Stimulated activated CD8-positive, alpha-beta memory T cell treated with anti-CD3 and anti-CD28 coated beads, Interleukin-4, amount 100 ng/mL, for 4 hours (primary cell): Measurements from ENCODE around the gene CCM2.
A peak's percentile ranks its signal among the peaks of the same experiment; 100 is the strongest.

ENCODE experiments used
- DNase-seq, 2 donors: peaks; one replicate each; pipeline ENCODE4 v3.0.0-alpha.2; 2020; ENCODE audit warnings: low read depth in 2 of 2, low spot score in 1 of 2

The CCM2 gene

DNA sequence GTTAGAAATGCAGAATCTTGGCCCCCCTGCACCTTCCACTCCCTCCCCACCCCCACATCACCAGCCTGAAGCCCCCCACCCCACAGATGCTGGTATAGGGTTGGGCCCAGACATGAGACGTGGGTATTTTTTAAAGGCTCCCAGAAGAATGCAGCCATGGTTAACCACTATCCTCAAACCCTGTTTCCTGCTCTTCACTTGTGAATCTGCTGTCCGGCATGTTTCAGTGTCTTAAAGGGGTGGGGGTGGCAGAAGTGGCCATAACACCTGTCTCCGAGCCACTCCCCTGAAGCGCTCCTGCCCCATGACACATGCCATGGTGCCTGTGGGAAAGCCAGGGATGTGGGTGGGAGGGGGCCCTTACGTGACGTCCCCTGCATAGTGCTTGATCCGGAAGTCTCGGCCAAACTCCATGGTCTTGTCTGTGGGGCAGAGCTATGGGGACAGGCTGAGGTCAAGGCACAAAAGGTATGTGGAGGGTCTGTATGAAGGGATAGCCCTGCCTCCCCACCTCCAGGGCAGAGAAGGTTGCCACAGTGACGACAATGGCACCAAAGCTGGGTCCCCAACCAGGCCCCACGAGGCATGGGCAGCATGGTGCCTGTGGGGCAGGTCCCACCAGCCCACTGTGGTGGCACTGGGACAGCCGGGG lies 30.8 kb upstream of the CCM2 start:
- DNase-seq = no peak

DNA sequence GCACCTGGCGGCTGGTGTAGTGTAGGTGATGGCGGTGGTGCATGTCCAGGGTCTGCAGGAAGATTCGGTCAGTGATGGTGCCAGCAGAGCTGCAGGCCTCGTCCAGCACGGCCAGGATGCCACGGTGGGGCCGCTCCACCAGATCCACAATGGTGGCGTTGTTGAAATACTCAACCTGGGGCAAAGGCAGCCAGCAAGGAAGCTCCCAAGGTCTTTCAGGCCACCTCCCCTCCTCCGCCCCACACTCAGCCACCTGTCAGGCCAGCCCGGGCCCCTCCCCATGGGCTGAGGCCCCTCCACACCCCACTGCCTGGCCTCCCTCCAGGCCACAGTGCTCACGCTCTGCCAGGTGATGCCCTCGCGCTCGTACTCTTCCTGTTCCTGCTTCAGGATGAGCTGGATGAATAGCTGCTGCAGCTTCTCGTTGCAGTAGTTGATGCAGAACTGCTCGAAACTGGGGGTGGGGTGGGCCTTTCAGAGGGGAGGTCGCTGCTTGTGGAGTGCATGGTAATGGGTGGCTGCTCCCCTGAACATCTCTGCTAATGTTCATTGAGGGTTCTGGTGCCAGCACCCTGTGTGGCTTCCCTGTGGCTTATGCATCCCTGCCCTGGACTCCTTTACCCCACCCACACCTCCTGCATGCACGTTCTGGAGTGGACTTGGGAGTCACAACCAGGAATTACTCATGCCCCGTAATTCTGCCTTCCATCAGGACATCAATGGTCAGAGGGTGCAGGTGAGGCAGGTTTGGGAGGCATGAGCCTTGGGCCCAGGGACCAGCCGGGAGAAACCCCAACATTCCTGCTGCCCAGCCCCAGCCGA lies 30.1 kb upstream of the CCM2 start:
- DNase-seq = no peak

DNA sequence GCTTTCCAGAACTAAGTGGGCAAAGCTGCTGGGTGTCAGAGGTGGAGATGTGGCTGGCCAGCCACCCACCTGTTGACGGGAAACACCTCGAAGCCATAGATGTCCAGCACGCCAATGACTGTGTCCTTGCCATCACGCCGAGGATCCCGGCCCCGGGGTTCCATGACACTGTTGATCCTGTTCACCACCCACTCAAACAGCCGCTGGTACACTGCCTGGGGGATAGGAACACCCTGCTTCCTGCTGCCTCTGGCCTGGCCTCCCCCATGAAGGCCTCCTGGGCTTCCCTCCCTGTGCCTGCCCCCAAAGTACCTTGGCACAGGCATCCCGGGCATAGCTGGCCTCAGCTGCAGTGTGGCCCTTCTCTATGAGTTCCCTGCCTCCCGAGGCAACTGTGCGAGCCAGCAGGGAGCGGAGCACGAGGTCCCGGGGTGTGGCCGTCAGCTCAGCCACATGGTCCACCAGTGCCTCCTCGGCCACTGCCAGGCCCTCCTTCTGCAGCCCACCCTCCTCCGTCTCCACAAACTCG lies 29.4 kb upstream of the CCM2 start:
- no peak for DNase-seq

DNA sequence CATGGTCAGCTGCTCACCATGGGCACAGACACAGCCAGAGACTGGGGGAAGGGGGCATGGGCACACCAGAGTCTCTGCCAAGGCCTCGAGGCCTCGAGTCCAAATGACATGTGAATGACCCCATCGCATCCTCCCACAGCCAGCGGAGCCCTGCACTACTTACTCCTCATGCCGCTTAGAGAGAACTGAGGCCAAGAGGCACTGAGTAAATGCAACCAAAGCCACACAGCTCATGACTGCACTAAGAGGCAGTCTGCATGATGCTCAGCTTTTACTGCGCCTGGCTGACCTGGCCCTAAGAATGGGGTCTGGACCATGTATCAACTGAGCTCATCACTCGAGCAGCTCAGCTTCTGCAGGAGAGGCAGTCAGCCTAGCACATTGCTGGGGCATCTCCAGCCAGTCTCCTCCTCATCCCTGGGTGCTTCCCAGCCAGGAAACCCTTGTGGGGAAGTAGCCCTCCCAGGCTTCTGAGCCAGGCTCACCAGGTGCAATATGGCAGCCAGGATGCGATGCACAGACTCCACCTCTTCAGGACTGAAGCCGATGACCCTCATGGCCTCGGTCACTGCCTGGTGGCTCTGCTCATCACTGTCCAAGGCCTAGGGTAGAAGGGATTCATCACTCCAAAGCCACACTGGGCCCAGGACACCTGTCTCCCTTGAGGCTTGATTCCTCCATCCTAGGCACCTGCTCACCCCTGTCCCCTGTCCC lies 28.7 kb upstream of the CCM2 start:
- no peak for DNase-seq

DNA sequence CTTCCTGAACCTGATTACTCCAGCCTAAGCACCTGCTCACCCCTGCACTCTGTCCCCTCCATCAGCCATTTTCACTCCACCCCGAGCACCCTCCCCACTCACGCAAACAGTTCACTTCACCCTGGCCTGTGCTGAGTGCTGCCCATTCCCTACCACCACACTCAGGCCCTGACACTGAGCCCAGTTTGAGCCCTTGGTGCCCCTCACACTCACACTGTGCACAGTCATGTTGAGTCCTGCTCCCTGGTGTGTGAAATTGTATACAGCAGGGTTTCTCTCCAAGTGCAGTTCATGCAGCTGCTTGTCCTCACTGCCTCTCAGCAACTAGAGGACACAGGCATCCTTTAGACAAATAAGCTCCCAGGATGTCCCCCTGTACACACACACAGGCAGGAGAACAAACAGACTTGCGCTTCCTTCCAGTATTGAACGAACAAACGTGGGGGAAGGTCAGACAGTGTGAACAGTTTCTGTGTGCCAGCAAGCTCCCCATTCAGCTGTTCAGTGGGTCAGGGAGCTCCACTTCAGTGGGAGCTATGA lies 28.0 kb upstream of the CCM2 start:
- no peak for DNase-seq

DNA sequence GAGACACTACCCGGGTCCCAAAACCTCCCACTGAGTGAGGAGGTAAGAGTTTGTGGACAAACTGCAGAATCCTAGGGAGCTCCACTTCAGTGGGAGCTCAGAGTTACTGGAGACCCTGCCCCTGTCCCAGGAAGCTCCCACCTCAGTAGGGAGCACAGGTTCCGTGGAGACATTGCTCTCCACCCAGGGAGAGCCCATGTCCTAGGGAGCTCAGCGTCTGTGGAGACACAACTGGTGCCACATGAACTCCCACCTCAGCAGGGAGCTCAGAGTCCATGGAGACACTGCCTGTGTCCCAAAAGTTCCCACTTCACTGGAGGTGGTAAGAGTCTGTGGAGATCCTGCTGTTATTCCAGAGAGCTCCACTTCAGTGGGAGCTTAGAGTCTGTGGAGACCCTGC lies 27.4 kb upstream of the CCM2 start:
- DNase-seq = no peak

DNA sequence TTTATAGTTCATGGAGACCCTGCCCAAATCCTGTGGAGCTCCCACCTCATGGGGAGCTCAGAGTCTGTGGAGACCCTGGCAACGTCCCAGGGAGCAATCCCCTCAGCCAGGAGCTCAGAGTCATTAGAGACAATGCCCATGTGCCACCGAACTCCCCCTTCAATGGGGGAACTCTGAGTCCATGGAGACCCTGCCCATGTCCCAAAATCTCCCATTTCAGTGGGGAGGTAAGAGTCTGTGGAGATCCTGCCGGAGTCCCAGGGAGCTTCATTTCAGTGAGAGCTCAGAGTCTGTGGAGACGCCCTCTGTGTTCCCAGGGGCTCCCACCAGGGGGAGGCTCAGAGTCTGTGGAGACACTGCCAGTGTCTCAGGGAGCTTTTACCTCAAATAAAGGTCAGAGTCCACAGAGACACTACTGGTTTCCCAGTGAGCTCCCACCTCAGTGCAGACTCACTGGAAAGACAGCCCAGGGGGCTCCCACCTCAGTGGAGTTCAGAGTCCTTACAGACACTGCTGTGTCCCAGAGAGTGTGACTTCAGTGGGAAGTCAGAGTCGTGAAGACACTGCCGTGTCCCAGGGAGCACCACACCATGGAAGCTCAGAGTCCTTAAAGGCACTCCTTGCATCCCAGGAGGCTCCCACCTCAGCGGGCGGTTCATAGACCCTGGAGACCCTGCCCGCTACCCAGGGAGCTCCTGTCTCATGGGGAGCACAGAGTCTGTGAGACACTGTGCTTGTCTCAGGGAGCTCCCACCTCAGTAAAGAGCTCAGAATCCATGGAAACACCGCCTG lies 26.2 kb upstream of the CCM2 start:
- DNase-seq = no peak

DNA sequence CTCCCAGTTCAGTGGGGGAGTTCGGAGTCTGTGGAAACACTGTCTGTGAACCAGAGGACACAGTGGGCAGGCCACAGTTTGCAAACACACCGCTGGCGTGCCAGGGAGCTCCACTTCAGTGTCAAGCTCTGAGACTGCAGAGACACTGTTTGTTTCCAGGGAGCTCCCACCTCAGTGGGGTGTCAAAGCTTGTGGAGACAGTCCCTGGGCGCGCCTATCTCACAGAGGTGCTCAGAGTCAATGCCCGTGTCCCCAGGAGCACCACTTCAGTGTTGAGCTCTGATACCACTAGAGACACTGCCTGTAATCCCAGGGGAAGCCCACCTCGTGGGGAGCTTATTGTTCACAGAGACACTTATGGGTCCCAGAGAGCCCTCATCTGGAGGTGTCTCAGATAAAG lies 25.5 kb upstream of the CCM2 start:
- no peak for DNase-seq

DNA sequence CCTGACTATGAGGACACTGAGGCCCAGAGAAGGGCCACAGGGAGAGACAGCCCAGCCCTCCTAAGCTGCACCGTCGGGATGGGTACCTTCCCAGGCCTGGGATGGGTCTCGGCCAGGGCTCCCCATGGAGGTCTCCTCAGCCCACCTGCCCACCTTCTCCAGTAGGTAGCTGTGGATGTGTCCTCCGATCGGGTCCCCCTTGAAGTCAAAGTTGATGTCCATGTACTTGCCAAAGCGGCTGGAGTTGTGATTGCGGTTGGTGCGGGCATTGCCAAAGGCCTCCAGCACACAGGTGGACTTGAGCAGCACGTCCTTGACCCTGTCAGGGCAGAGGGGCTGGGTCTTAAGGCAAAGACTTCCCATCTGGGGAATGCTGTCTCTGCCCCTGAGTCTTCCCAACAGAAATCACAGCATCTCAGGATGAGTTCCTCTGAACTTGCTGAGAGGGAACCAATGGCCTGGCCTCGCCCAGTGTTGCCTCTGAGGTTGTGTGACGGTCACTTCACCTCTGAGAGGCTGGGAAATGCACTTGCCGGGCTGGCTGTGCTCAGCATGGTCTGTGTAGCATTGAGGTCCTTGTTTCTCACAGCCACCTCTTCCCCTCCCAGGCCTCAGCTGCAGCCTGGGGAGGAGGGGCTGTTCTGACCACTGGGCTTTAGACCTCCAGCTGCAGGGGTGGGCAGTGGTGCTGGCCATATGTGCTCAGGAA lies 24.5 kb upstream of the CCM2 start:
- DNase-seq = no peak

DNA sequence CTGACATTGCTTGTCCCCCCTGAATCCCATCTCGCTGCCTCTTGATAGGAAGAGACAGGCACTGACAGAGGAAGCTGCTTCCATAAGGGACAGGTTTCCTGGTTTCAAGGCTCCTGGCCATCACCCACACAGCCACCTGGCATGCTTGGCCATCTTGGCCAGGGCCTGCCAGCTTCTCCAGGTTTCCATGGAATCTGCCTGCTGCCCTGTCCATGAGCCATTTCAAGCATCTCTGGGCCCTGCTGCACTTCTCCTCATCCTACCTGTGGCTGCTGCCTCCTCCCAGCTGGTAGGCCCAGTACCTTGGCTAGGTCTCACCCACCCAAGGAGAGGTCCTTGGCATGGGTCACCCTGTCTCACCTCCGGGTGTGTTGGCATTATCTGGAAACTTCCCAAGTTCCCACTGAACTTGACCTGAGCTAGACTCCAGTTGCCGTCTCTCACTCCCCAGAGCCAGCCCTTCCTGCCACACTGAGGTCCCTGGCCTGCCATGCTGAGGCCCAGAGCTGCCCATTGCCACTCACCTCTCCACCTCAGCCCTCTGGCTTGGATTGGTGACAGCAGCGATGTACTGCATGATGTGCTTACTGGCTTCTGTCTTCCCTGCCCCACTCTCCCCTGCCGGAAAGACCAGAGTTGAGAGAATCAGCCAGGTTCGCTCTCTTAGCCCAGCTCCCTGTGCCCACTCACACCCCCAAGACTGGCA lies 23.8 kb upstream of the CCM2 start:
- DNase-seq = no peak

DNA sequence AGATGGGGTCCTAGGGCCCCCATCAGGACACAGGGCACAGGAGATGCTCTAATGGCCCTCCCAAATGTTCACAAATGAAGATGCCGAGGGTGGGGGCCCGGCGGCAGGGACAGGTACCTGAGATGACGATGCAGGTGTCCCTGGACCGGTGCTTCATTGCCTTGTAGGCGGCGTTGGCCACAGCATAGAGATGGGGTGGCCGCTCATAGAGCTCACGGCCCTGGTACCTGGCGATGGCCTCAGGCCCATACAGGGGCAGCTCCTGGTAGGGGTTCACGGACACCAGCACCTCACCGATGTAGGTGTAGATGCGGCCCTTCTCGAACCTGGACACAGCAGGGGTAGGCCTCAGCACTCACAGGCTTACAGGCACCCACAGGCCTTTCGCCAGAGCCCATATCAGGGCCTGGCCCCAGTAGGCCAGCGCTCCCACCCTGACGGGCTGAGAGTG lies 23.2 kb upstream of the CCM2 start:
- no peak for DNase-seq

DNA sequence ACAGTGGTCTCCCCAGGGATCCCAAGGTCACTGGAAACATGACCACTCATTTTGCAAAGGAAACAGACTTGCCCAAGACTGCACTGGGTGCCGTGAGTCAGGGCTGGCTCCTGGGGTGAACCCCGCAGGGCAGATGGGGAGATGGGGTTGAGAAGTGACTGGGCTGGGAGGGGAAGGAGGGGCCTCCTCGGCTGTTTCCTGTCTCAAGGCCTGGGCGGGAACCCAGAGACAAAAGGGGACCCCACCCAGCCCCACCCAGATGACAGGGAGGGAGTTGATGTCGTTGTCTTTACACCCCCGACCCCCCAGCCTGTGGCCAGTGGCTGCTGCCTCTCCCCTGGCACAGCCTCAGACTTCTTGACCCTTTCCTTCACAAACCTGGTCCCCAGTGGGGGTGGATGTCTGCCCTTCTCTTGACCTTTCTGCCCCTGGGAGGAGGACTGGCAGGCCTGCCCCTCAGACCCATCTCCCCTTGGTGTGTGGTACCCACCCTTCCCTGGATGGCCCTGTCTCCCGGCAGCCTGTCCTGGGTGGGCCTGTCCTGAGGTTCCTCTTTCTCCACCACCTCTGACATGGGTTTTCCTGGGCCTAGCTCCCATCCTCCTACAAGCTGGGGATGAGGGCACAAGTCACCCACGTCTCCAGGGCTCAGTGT lies 22.6 kb upstream of the CCM2 start:
- peak; percentile 34 to 53 for DNase-seq

DNA sequence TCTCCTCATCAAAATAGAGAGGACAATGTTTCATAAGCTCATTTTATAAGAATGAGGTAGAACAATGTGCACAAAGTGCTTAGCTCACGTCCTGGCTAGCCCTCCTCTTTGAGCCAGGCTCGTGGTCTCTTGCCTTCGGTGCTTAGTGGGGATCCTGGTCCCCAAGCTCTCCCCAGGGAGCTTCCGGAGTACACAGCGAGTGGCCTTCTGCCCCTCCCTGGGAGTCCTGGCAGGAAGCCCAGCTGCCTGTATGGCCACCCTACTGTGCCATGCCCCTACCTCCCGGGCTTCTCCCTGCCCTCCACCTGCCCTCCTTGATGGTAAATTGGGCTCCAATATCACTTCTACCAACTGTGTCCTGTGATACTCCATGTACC lies 22.1 kb upstream of the CCM2 start:
- no peak for DNase-seq

DNA sequence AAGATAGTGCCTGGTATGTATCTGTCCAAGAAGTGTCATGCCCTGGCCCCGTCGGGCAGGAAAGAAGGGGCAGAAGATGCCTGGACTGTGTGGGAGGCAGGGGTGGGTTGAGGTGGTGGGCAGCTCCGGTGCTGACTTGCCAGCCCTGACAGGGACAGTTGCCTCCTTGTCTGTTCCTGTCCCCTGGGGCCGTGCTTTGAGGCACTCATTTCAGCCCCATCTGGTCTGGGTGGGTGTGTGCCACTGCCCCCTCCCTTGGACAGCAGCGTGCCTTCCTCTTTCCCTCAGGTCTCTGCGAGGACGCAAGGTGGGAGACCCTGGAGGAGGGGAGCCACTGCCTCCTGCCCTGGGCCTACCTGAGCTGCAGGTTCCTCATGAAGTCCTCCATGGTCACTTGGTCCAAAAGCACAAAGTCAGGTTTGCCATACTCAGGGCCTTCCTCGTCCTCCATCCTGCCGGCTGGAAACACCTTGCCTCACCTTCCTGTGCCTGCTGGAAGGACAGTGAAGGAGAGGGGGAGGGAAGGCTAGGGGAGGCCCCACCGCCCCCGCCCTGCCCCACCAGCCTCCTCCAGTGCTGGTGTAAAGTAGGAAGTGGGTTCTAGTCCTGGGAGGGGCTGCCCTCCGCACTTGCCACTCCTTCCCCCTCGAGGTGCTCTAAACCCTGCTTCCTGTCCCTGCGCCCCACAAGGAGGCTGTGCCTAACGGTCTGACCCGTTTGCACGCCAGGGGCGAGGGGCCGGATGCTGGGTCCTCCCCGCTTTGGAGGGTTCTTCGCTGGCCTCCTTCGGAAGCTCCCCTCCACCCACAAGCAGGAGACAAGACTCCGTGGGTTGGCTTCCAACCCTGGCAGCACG lies 21.3 kb upstream of the CCM2 start, which contains the start of gene MYO1G:
TSS of gene MYO1G (minus strand) at position 505 of the 856 bp plus-strand sequence. CDS start at position 451, 54 bp downstream.
- peak; percentile 55 to 75 for DNase-seq

DNA sequence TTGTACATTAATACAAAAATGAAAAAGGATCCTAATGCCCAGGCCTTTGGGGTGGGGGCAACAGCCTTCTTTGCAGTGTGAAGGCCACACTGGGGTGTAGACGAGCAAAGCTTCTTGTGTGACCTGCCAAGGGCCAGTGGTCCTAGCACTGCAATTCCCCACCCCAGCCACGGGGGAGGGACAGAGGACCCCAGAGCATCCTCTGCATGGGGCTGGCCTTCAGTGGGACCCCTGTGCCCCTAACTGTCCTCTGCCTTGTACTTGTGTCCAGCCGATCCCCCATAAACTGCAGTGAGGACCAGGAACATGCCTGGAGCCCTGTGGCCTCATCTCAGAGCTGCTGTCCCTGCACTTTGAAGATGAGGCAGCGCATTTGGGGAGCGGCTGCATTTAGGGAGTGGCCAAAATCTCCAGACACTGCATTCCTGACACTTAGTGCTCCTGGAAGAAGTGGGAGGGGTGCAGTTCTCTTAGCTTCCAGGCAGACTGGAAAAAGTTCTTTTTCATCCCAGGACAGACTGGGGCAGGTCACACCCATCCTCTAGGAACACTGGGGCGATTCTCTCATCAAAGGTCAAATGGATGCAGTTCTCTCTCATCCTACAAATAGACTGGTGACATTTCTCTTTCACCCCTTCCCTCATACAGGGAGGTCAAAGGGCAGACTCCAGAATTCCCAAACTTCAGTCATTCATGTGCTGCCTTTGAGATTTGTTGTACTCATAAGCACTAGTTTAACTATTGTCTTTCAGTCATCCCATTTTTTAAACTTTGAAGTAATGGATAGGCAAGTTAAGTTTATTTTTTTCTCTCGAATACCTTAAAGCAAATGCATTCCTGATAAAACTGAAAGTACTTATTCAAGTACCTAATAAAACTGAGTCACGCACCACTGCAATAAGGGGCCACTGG lies 20.3 kb upstream of the CCM2 start:
- no peak for DNase-seq

DNA sequence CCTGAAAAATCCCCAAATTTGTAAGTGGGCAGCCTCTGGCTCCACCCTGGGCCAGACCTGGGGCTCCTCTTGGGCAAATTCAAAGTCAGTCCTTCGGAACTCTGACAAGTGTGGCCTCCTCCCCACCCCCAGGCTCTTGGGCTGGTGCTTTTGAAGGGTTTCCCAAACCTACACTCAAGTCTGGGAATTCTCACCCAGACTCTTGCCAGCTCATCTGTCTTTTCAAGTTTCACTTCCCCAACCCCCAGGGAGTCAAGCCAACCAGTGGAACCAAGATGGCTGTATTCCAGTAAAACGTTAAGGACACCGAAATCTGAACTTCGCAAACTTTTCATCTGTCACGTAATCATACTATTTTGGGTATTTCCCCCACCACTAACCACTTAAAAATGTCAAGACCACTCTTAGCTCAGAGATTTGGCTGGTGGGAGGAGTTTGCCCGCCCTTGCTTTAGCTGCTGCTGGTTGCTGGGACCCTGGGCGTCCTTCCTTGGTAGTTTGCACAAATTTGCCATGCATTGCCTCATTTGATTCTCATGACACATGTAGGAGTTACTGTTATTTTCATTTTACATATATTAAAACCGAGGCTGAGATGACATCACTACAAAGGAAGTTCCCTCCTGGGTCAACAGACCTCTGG lies 19.5 kb upstream of the CCM2 start:
- peak in 1 of 2 donors; percentile 49 for DNase-seq
